Hepatocyte (in vitro differentiated cells): ENCODE results near the gene TSPAN12.

ENCODE experiments used
- CTCF ChIP-seq: fragments of 200-600 bp; sonication (generic); IDR thresholded peaks from 2 replicates; pipeline ENCODE4 v1.5.1; 2016; ENCODE audit warnings: antibody characterized with exemption, mild to moderate bottlenecking; ENCODE audit not compliant: poor library complexity
- EZH2 ChIP-seq: fragments of 200-600 bp; sonication (generic); IDR thresholded peaks from 2 replicates; pipeline ENCODE4 v1.6.1; 2016; ENCODE audit warnings: antibody characterized with exemption, mild to moderate bottlenecking, borderline replicate concordance

GRCh38 chr7:120741371-120742042, 116.4 kb downstream of the TSPAN12 start:
- TF ChIP-seq CTCF (no peak), EZH2 (no peak)
